Stimulated activated naive CD4-positive, alpha-beta T cell treated with Interleukin-2 at 50 U/mL for 16 hours (primary cell): Measurements from ENCODE around the gene OLFM3.

Experiments
- DNase-seq: peaks from one replicate; lab custom pipeline; 2025; lab: John Stamatoyannopoulos, UW

The OLFM3 gene

GRCh38 chr1:101996825-101997465 lies at the start of gene OLFM3:
Gene OLFM3, minus strand, starts transcription at chr1:101996926.
- no peak for DNase-seq

- no peak for DNase-seq
Observed at GRCh38 chr1:102045752-102046151, 49.0 kb upstream of the OLFM3 start.

- DNase-seq, result no peak
Observed at GRCh38 chr1:102032534-102032933, 35.8 kb upstream of the OLFM3 start.

- no peak for DNase-seq
Observed at GRCh38 chr1:102019530-102019929, 22.8 kb upstream of the OLFM3 start.

GRCh38 chr1:102015728-102016127 lies 19.0 kb upstream of the OLFM3 start:
- DNase-seq, result no peak

- DNase-seq, result no peak
Observed at GRCh38 chr1:102002057-102002456, 5.3 kb upstream of the OLFM3 start.

- DNase-seq, result no peak
Observed at GRCh38 chr1:101995984-101996745, 561 bp downstream of the OLFM3 start.

GRCh38 chr1:101993710-101994109 lies 3.0 kb downstream of the OLFM3 start:
- DNase-seq, result no peak

GRCh38 chr1:101992821-101993575 lies 3.7 kb downstream of the OLFM3 start:
- DNase-seq, result no peak

- DNase-seq, result no peak
Observed at GRCh38 chr1:101980974-101981373, 15.8 kb downstream of the OLFM3 start.

- DNase-seq, result no peak
Observed at GRCh38 chr1:101977266-101977665, 19.5 kb downstream of the OLFM3 start.

- DNase-seq, result no peak
Observed at GRCh38 chr1:101976161-101976560, 20.6 kb downstream of the OLFM3 start.

- DNase-seq, result no peak
Observed at GRCh38 chr1:101975371-101975770, 21.4 kb downstream of the OLFM3 start.

- DNase-seq, result no peak
Observed at GRCh38 chr1:101974599-101975274, 22.0 kb downstream of the OLFM3 start.

GRCh38 chr1:101971304-101971703 lies 25.4 kb downstream of the OLFM3 start:
- DNase-seq, result no peak

- no peak for DNase-seq
Observed at GRCh38 chr1:101967871-101968270, 28.9 kb downstream of the OLFM3 start.

GRCh38 chr1:101965341-101965740 lies 31.4 kb downstream of the OLFM3 start:
- DNase-seq, result no peak

- no peak for DNase-seq
Observed at GRCh38 chr1:101964708-101965107, 32.0 kb downstream of the OLFM3 start.

GRCh38 chr1:101960142-101960541 lies 36.6 kb downstream of the OLFM3 start:
- DNase-seq, result no peak

- no peak for DNase-seq
Observed at GRCh38 chr1:101959456-101959855, 37.3 kb downstream of the OLFM3 start.

GRCh38 chr1:101957771-101958170 lies 39.0 kb downstream of the OLFM3 start:
- no peak for DNase-seq

- DNase-seq, result no peak
Observed at GRCh38 chr1:101953623-101954022, 43.1 kb downstream of the OLFM3 start.
